Measurements from ENCODE around the gene MT1F.

- TF ChIP-seq EZH2 (IDR thresholded peaks at IDR 0.05; ENCODE audit: borderline replicate concordance, control insufficient read depth, low read depth, low read length) (no peak), POLR2AphosphoS5 (IDR thresholded peaks at IDR 0.05; ENCODE audit: low read length) (no peak), ASH2L (IDR thresholded peaks at IDR 0.05; ENCODE audit: borderline replicate concordance, low read depth) (no peak), SIN3A (IDR thresholded peaks at IDR 0.05; ENCODE audit: low read depth, low read length) (no peak), ATF3 (IDR thresholded peaks at IDR 0.05; ENCODE audit: borderline replicate concordance, extremely low read depth, low read depth, low read length) (no peak), ATF7 (IDR thresholded peaks at IDR 0.05; ENCODE audit: low read depth) (no peak), IRF3 (IDR thresholded peaks at IDR 0.05) (no peak), CHD2 (IDR thresholded peaks at IDR 0.05; ENCODE audit: borderline replicate concordance, low read depth, low read length) (no peak), HDAC2 (IDR thresholded peaks at IDR 0.05) (no peak), GABPA (IDR thresholded peaks at IDR 0.05; ENCODE audit: low read depth) (no peak), BHLHE40 (IDR thresholded peaks at IDR 0.05; ENCODE audit: borderline replicate concordance in 1 of 2, low read depth in 2 of 2, low read length in 1 of 2) (no peak), PKNOX1 (IDR thresholded peaks at IDR 0.05) (no peak), USF2 (IDR thresholded peaks at IDR 0.05; ENCODE audit: borderline replicate concordance, low read depth, low read length) (no peak), MLLT1 (IDR thresholded peaks at IDR 0.05) (no peak)
These were observed 44.1 kb upstream of the MT1F start for GRCh38 chr16:56613706-56614105.

All from GM12878 (cell line).